C4-2B (cell line): ENCODE data around the gene P4HTM.

Source experiments
- H3K27ac ChIP-seq: fragments of 450-650 bp; 2 replicates; pipeline ENCODE4 v1.5.1; 2017
- CTCF ChIP-seq: fragments of 450-650 bp; conservative IDR thresholded peaks from 2 replicates; pipeline ENCODE4 v1.5.1; 2017; ENCODE audit warnings: mild to moderate bottlenecking
- ZFX ChIP-seq: fragments of 450-650 bp; IDR thresholded peaks from 2 replicates; pipeline ENCODE4 v1.6.1; 2017

P4HTM gene

GRCh38 chr3:48952510-48953118 lies 37.4 kb upstream of the P4HTM start:
- H3K27ac ChIP-seq: no peak overlapping the region
- TF ChIP-seq ZFX (no peak), CTCF (peak; percentile 53)

- no peak for TF ChIP-seq ZFX
- TF ChIP-seq CTCF: no peak
- no peak overlapping the region for H3K27ac ChIP-seq
Observed at GRCh38 chr3:48957006-48957705, 32.9 kb upstream of the P4HTM start.

- no peak for TF ChIP-seq ZFX
- no peak for TF ChIP-seq CTCF
- no peak overlapping the region for H3K27ac ChIP-seq
Observed at GRCh38 chr3:48960841-48961413, 29.1 kb upstream of the P4HTM start.

GRCh38 chr3:48962340-48962739 lies 27.7 kb upstream of the P4HTM start:
- H3K27ac ChIP-seq: no peak overlapping the region
- TF ChIP-seq CTCF: no peak
- no peak for TF ChIP-seq ZFX

- no peak overlapping the region for H3K27ac ChIP-seq
- TF ChIP-seq ZFX: no peak
- no peak for TF ChIP-seq CTCF
Observed at GRCh38 chr3:48962939-48963338, 27.1 kb upstream of the P4HTM start.

- TF ChIP-seq ZFX: no peak
- TF ChIP-seq CTCF: no peak
Observed at GRCh38 chr3:48963591-48963990, 26.4 kb upstream of the P4HTM start.

GRCh38 chr3:48966367-48966766 lies 23.7 kb upstream of the P4HTM start:
- no peak for TF ChIP-seq ZFX
- no peak for TF ChIP-seq CTCF
- H3K27ac ChIP-seq: no peak overlapping the region

More at GRCh38 chr3:48963591-48963990, 26.4 kb upstream of the P4HTM start:
- H3K27ac ChIP-seq: no peak overlapping the region
